NCI-H2029 (cell line): ENCODE results near the gene ZKSCAN8.
"Not testable (repeated sequence)": the region's sequence is repeated elsewhere in the genome, so short reads cannot be mapped to it uniquely, and the experiment has no call there.

Source experiments
- DNase-seq: peaks from one replicate; lab custom pipeline; 2025; lab: John Stamatoyannopoulos, UW

ZKSCAN8 gene

DNA sequence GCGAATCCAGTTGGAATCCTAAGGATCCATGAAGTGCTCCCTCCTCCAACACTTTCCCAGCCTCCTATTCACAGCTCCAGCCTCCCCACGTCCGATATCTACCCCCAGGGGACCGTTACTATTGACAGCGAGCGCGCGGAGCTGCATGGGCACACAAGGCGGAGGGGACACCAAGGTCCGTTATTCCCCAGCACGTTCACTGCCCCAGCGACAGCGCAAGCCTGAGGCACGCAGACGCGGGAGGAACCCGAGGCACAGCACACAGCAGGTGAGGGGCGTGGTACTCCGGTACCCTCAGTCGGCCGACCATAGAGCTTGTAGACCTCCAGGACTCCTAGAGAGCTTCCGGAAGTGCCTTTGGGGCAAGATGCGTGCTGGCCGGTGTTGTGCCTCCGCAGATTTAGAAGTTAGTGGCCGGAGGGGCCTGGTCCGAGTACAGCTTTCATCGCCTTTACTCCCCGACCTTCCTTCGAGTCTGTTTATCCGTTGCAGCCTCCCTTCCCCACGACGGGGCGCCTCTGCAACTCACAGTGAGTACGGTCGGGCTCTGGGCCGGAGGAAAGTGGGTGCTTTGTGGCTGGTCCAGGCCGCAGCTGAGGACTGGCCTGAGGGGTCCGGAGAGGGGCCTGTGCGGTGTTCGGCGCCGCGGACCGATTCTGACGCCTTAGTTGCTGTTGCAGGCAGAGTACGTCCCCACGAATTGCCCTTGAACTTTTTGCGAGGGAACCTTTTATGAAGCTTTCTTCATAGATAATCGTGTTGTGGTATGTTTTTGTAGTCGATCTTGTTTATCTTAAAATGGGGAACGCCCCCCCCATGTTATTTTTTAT, at the start of gene ZKSCAN8:
ZKSCAN8 (plus strand) TSS at position 384 of the 830 bp plus-strand sequence. CDS start 6,525 bp downstream, outside the sequence.
- peak; percentile 79 for DNase-seq

DNA sequence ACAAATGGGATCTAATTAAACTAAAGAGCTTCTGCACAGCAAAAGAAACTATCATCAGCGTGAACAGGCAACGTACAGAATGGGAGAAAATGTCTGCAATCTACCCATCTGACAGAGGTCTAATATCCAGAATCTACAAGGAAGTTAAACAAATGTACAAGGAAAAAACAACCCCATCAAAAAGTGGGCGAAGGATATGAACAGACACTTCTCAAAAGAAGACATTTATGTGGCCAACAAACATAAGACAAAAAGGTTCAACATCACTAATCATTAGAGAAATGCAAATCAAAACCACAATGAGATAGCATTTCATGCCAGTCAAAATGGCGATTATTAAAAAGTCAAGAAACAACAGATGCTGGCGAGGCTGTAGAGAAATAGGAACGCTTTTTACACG, 39.5 kb upstream of the ZKSCAN8 start:
- not testable (repeated sequence) for DNase-seq

DNA sequence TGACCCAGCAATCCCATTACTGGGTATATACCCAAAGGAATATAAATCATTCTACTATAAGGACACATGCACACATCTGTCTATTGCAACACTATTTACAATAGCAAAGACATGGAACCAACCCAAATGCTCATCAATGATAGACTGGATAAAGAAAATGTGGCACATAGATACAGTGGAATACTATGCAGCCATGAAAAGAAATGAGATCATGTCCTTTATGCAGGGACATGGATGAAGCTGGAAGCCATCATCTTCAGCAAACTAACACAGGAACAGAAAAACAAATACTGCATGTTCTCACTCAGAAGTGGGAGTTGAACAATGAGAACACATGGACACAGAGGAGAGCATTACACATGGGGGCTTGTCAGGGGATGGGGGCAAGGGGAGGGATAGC, 39.0 kb upstream of the ZKSCAN8 start:
- not testable (repeated sequence) for DNase-seq

DNA sequence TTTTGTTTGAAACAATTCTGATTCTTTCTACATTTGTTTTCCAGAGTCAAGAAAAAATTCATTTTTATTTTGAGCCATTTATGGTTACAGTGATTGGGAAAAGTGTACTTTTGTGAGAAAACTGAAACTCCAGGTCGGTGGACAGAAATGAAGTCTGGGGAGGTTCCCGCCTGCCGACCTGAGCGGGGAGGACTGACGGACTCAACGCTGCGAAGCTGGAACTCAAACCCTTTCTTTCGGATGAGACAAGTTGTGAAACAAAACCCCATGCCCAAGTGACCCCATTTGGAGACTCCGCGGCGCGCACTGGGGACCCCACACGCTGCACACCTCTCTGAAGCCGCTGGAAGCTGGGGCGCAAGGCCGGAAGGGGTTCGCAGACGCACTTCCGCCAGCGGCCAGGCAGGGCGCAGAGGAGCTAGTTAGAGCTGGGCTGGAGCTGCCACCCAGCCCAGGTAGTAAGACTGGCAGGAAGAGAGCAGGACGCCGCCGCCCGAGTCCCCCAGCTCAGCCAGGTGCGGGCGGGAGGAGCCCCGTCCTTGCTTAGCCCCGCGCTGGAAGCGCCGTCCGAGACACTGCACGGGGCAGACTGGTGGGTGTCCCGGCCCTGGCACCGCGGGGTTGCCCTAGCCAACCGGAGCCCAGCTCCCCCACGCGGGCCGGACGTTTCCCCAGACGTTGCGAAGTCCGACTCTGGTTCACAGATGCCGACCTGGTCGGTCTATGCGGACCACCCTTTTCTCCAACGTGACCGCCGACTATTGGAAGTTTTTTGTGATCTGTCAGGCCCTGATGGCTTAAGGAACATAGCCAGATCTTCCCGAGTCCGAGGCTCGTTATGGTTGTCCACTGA, 37.1 kb upstream of the ZKSCAN8 start:
- DNase-seq: peak; percentile 51

DNA sequence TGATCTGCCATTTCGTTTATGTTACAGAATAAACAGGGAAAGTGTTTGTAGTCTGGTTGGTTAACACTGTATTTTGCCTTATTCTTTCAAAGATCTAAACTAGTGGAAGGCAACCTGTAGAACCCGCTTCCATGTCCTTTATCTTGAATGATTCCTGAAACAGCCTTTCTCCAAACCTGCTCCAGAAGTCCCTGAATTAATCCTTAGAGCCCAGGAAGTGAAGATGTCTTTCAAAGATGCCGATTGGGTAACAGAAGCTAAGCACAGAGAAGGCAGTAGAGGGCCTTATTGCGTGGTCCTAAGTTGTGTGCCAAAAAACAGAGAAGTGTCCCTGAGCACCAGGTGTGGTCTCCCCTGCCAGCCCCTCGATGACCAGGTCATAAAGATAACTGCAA, 36.4 kb upstream of the ZKSCAN8 start:
- no peak for DNase-seq

DNA sequence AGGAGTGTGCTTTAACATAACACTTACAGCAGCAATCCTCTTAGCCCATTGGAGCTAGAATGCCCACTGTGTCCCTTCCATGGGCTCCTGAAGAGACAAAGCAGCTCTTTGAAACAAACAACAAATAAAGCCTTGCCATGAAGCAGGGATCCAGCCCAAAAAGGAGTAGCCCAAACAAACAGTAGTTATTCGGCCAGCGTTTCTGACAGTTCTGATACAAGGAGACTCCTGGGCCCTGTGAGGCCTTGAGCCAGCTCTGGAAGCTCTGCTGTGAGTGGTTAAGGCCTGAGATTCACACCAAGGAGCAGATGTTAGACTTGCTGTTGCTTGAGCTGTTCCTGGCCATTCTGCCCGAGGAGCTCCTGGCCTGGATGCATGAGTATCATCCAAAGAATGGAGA, 34.2 kb upstream of the ZKSCAN8 start:
- DNase-seq: no peak

DNA sequence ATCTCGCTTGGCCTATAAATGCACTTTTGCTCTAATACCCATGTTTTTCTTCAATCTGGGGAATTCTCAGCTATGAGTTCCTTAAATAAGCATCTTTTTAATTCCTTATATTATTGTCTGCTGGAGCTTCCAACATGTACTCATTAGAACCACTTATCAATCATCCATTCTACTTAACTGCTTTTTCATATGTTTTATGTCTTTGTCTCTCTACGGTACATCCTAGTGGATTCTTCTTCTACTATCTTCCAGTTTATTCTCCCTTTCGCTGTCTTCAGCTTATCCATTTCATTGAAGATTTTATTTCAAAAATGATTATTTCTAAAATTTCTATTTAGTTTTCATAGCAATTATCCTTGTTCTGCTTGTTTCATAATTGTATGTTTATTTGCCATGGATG, 29.7 kb upstream of the ZKSCAN8 start:
- DNase-seq: no peak

DNA sequence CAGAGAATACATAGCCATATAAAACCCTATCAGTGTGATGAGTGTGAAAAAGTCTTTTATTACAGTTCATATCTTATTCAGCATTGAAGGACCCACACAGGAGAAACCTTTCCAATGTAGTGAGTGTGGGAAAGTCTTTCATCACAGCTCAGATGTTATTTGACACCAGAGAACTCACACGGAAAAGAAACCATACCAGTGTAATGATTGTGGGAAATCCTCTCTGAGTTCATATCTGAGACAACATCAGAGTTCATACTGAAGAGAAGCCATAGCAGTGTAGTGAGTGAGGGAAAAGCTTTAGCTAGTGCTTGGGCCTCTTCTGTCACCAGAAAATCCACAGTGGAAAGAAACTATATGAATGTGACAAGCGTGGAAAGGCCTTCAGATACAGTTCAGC, 25.9 kb upstream of the ZKSCAN8 start:
- no peak for DNase-seq

DNA sequence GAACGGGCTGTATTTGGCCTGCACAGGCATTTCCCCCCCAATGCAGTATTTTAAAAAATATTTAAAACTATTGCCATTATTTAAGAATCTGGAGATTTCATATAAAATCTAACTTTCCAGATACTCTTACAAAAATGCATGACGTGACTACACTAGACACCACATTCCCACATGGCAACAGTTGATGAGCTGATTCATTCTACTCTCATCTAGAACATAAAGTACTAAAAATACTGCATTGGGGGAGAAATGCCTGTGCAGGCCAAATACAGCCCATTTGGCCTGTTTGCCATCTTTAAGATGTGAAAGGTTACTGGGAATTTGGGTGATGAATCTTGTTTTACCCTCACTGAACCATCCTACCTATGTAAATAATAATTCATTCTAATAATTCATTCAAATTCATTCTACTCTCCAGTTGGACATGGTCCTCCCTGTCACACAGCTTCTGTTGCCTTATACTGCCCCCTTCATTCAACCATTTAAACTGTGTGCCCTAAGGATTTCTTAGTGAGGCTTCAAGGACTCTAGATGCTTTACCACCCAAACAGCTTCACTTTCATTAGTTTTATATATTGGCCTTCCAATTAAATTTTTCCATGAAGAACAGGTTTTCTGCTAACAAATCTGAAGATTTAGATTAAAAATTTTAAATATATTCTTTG, 24.2 kb upstream of the ZKSCAN8 start:
- DNase-seq: no peak

DNA sequence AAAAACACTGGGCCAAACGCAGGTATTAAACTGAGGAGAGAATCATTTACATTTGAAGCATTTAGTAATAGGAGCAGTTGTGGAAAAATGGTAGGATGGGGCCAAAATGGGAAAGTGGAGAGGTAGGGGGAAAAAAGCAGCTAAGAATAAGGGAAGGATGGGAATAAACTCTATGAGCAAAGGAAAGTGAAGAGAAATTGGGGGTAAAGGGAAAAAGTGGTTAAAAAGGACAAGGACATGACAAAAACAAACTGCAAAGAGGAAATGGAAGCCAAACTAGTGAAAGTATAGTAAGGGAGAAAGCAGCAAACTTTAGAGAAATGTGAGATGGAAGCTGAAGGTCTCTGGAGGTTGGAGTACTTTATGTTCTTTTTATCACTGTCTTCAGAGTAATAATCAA, 23.5 kb upstream of the ZKSCAN8 start:
- no peak for DNase-seq

DNA sequence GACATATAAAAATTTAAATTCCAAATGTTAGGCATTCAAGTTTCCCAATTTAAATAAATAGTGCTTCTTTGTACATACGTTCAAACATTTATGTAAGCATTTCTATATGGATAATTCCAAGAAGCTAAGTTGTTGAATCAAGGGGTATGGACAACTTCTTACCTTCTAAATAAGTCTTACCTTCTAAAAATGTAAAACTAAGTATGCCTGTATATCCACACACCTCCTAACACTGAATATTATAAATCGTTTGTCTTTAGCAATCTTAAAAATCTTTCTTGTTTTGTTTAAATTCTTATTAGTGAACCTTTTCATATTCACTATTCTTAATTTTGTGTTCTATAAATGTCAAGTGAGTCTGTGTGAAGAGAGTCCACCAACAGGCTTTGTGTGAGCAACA, 19.8 kb upstream of the ZKSCAN8 start:
- no peak for DNase-seq

DNA sequence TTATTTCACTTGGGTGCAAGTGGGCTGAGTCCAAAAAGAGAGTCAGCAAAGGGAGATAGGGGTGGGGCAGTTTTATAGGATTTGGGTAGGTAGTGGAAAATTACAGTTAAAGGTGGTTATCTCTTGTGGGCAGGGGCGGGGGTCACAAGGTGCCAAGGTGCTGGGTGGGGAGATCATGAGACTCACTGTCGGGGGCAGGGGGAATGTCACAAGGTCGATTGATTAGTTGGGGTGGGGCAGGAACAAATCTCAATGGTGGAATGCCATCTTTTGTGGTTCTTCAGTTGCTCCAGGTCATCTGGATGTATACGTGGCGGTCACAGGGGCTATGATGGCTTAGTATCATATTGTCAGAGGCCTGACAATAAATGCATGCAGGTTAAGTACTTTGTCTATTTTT, 19.4 kb upstream of the ZKSCAN8 start:
- not testable (repeated sequence) for DNase-seq

DNA sequence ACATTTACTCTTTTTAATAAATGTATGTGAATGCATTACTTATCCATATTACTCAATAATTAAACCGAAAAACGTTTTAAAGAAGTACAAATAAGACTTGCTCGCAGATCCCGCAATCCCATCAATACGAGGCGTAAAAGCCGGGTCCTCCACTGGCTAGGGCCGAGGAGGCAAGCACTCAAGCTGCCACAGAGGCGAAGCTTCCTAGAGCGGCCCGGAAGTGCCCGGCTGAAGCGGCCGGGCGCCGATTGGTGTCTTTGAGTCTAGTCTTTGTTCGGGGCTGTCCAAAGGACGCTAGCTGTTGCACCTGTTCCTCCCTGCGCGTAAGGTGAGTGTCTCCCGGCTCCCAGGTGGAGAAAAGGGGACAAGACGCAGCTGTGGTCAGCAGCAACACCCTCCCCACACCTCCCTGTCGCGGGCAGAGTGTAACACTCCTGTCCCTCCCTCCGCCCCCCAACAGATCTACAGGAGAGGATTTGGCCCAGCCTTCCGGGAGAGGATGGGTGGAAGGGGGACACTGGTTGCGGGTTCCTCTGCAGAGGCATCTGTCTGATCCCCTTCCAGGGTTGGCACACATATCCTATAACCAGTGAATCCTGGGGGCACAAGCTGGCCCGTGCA, 17.2 kb upstream of the ZKSCAN8 start, which contains the start of gene ZSCAN16:
ZSCAN16 (plus strand) TSS at position 260 of the 621 bp plus-strand sequence. CDS start 835 bp downstream, outside the sequence.
- peak; percentile 91 for DNase-seq

DNA sequence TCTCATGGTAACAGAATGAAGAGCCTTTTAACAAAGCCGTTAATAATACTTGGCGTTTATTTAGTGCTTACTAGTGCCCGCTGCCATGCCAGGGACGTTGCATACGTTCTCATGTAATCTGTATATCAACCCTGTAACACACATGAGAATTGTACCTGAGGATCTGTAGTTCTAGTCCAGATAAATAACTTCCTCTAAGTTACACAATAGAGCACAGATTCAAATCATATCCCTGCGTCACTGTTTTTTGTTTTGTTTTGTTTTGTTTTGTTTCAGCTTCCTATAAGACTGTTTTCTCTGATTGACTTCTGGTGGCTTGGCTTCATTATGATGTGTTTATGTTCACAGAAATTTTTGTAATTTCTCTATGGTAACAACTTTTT, 16.7 kb upstream of the ZKSCAN8 start:
- DNase-seq: no peak

DNA sequence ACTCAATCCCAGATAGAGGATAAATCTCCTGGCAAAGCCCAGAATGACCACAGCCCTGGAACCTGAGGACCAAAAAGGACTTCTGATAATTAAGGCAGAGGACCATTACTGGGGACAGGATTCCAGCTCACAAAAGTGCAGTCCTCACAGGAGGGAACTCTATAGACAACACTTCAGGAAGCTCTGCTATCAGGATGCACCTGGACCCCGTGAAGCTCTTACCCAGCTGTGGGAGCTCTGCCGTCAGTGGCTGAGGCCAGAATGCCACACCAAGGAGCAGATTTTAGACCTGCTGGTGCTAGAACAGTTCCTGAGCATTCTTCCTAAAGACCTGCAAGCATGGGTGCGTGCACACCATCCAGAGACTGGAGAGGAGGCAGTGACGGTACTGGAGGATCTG, 16.3 kb upstream of the ZKSCAN8 start:
- no peak for DNase-seq

DNA sequence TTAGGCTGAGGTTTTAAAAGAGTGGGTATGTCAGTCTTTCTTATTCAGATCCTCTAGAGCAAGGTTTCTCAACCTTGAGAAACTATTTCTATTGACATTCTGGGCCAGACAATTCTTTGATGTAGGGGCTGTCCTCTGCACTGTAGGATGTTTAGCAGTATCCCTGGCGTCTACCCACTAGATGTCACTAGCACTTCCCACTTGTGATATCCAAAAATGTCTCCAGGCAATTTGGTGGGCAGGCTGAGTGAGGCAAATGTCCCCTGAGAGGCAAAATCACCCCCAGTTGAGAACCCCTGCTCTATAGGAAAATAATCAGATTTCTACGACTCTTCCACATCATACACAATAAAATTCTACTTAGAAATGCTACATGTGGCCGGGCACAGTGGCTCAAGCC, 7.7 kb upstream of the ZKSCAN8 start:
- no peak for DNase-seq

DNA sequence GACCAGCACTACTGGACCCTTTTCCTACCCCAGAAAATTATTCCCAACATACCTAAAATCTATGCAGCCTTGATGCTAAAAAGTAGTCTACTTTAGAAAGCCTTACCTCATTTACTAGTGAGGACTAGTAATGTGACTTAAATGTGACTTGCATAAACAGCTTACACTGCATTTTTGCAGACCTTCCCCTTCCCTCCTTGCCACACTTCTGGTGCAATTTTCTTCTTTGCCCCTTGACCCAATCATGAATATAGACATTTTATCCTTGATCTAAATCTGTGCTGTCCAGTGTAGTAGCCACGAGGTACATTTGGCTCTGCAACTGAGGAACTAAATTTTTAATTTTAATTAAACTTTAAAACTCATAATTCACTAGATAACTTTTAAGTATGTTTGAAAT, 7.0 kb upstream of the ZKSCAN8 start:
- DNase-seq: no peak

DNA sequence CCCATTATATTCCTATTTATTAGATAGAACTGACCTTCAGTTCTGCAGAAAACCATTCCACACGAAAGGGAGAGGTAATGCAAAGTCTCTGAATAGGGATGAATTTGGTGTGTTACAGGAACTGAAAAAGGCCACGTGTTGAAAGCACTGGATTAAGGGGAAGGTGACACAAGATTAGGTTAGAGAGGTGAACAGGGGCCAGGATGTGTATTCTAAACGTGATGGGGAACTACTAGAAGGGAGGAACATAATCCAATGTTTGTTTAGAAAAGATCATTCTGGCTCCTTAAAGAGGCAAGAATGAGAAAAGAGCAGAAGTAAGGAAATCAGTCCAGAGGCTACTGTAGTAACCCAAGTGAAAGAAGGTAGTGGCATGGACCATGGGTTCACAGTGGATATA, 6.3 kb upstream of the ZKSCAN8 start:
- DNase-seq: no peak

DNA sequence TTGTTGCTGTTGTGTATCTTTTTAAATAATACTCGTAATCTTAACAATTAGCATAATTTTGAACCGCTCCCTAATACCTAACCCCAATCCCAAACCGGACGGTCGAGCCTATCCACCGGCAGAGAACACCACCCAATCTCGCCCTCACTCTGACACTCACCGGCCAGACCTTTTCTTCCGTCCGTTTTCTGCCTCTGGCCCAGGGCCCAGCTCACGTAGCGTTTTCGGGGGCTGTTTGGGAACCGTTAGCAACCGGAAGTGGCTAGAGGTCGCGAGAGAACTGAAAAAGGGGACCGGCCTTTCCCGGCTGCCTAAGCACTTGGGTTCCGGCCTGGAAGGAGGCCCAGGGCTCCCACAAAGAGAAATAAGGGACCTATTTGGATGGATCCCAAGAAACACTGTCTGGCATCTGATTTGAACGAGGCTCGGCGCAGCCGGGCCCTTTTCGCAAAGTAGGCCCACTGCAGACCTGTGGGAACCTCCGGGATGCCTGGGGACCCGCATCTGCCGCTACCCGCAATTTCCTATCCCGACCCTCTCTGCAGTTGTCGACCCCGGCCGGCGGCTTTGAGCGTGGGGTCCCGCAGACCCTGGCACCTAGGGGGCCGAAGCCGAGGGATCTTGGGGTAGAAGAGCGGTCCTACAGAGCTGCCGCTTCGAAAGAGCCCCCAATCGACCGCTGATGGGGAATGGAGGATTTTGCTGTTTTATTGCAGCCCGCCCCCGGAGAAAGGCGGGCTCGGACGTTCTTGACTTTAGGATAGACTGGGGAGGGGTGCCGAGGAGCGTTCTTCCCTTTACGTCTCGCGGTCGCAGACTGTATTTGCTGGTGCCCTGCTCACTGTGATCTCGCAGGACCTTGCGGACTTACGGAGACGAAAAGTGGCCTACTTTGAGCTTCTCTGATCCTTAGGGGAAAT, 4.8 kb upstream of the ZKSCAN8 start:
- peak; percentile 90 for DNase-seq

DNA sequence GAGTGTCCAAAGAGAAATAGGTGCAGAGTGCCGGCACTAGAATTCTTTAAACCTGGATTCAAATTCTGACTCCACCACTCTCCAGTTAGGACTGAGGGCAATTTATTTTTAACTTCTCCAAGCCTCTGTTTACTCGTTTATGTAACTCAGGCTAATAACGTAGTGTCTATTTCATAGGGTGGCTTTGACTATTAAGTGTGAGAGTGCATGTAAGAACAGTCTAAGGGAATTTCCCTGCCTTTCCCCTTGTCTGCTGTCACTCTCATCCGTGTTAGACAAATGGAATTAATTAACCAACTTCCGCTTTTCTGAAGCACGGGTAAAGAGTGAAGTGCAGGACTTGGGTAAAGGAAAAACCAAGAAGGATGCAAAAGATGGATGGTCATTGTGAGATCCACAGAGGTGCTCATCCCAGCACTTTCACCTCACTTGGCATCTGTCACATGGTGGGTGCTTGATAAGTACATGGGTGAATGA, 4.1 kb upstream of the ZKSCAN8 start:
- DNase-seq: no peak
